22Rv1 (cell line): ENCODE measurements around the gene PACRGL.

Experiments
- CTCF ChIP-seq: fragments of 450-650 bp; IDR thresholded peaks from 2 replicates; pipeline ENCODE4 v1.5.1; 2017; ENCODE audit warnings: mild to moderate bottlenecking
- ZFX ChIP-seq: fragments of 450-650 bp; IDR thresholded peaks from 2 replicates; pipeline ENCODE4 v1.6.1; 2017; ENCODE audit warnings: antibody characterized with exemption, borderline replicate concordance

GRCh38 chr4:20679951-20680350 lies 20.3 kb upstream of the PACRGL start:
- TF ChIP-seq CTCF (no peak), ZFX (no peak)
